Fibroblast of skin of scalp (primary cell): ENCODE measurements around the gene ZC3H18.

ENCODE experiments used
- DNase-seq: peaks from one replicate; pipeline ENCODE4 v3.0.0-alpha.2; 2013

The ZC3H18 gene

GRCh38 chr16:88552166-88552565 lies 18.0 kb upstream of the ZC3H18 start:
- no peak for DNase-seq

- no peak for DNase-seq
Observed at GRCh38 chr16:88552815-88553214, 17.4 kb upstream of the ZC3H18 start.

GRCh38 chr16:88553739-88554138 lies 16.5 kb upstream of the ZC3H18 start:
- no peak for DNase-seq

- no peak for DNase-seq
Observed at GRCh38 chr16:88554711-88555264, 15.4 kb upstream of the ZC3H18 start.

GRCh38 chr16:88556294-88556988 lies 13.8 kb upstream of the ZC3H18 start:
- DNase-seq: no peak

- DNase-seq: peak; percentile 68
Observed at GRCh38 chr16:88558457-88559442, 11.5 kb upstream of the ZC3H18 start.

- peak; percentile 36 for DNase-seq
Observed at GRCh38 chr16:88560714-88561484, 9.3 kb upstream of the ZC3H18 start.

- DNase-seq: peak; percentile 63
Observed at GRCh38 chr16:88561485-88562359, 8.5 kb upstream of the ZC3H18 start.

- peak; percentile 35 for DNase-seq
Observed at GRCh38 chr16:88566158-88566557, 4.0 kb upstream of the ZC3H18 start.

GRCh38 chr16:88568710-88569613 lies 1.2 kb upstream of the ZC3H18 start:
- no peak for DNase-seq

GRCh38 chr16:88569614-88569984 lies 604 bp upstream of the ZC3H18 start:
- DNase-seq: no peak

GRCh38 chr16:88570691-88571092 lies 489 bp downstream of the ZC3H18 start:
- DNase-seq: no peak

GRCh38 chr16:88575251-88575650 lies 5.0 kb downstream of the ZC3H18 start:
- no peak for DNase-seq

- no peak for DNase-seq
Observed at GRCh38 chr16:88576307-88576706, 6.1 kb downstream of the ZC3H18 start.

- no peak for DNase-seq
Observed at GRCh38 chr16:88577166-88577565, 7.0 kb downstream of the ZC3H18 start.

- no peak for DNase-seq
Observed at GRCh38 chr16:88578446-88579313, 8.5 kb downstream of the ZC3H18 start.

- no peak for DNase-seq
Observed at GRCh38 chr16:88580371-88580770, 10.2 kb downstream of the ZC3H18 start.

GRCh38 chr16:88581033-88581432 lies 10.8 kb downstream of the ZC3H18 start:
- DNase-seq: no peak

- DNase-seq: no peak
Observed at GRCh38 chr16:88582912-88583575, 12.8 kb downstream of the ZC3H18 start.
